HUES6 (cell line): ENCODE measurements around the gene LUC7L.
"Not testable (repeated sequence)": the region's sequence is repeated elsewhere in the genome, so short reads cannot be mapped to it uniquely, and the experiment has no call there.

Source experiments
- H3K27ac ChIP-seq: 2 replicates; pipeline ENCODE4 v1.7.0; 2013; ENCODE audit warnings: low read depth, mild to moderate bottlenecking, low read length, inconsistent platforms
- H3K27me3 ChIP-seq: 2 replicates; pipeline ENCODE4 v1.6.1; 2013; ENCODE audit warnings: low read length; ENCODE audit not compliant: control insufficient read depth, insufficient read depth
- H3K36me3 ChIP-seq: 2 replicates; pipeline ENCODE4 v1.6.1; 2013; ENCODE audit warnings: low read length; ENCODE audit not compliant: control insufficient read depth, insufficient read depth
- H3K4me1 ChIP-seq: 2 replicates; pipeline ENCODE4 v1.6.1; 2013; ENCODE audit warnings: low read length; ENCODE audit not compliant: control insufficient read depth, insufficient read depth
- H3K4me3 ChIP-seq: 2 replicates; pipeline ENCODE4 v1.5.1; 2013; ENCODE audit warnings: low read depth, low read length
- H3K9ac ChIP-seq: one replicate; pipeline ENCODE4 v1.6.1; 2013; ENCODE audit warnings: mild to moderate bottlenecking, low read length
- H3K9me3 ChIP-seq: 2 replicates; pipeline ENCODE4 v1.6.1; 2013; ENCODE audit warnings: low read depth, low read length; ENCODE audit not compliant: control insufficient read depth, insufficient read depth

LUC7L gene

DNA sequence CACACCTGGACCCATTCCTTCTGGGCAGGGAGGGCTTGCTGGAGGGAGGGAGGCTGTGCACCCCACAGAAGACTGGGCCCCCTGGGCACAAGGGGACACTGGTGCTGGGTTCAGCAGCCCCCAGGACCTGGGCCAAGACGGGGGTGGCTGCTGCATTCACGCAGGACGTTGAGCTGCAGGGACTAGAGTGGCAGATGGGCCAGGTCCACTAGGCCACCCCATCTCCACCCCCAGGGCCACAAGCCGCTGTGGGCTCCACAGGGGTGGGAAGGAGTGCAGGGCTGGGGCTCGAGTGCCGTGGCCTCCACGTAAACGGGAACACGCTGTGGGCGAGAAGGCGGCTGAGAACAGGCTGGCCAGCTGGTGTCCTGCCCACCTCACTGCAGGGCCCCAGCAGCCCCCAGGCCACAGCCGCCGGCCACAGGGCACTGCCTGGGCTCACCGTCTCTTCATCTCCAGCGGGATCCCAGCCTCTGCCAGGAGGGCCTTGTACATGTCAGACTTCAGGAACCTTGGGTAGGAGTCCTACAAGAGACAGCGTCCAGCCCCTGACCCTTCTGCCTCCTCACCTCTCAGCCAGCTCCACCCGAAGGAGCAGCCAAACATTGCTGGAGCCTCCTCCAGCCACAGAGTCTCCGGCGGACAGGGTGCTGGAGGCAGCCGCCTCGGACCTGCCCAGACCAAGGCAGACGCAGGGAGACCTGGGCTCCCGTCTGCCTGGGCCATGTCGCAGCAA lies 40.0 kb upstream of the LUC7L start:
- no peaks in the 10 kb centered on the region for H3K4me1 ChIP-seq
- no peak overlapping the region for H3K27ac ChIP-seq
- peaks cover 10% of the 10 kb centered on the region for H3K36me3 ChIP-seq
- peaks cover 15% of the 10 kb centered on the region for H3K27me3 ChIP-seq
- no peak overlapping the region for H3K9ac ChIP-seq
- no peaks in the 10 kb centered on the region for H3K9me3 ChIP-seq
- H3K4me3 ChIP-seq = no peak overlapping the region

DNA sequence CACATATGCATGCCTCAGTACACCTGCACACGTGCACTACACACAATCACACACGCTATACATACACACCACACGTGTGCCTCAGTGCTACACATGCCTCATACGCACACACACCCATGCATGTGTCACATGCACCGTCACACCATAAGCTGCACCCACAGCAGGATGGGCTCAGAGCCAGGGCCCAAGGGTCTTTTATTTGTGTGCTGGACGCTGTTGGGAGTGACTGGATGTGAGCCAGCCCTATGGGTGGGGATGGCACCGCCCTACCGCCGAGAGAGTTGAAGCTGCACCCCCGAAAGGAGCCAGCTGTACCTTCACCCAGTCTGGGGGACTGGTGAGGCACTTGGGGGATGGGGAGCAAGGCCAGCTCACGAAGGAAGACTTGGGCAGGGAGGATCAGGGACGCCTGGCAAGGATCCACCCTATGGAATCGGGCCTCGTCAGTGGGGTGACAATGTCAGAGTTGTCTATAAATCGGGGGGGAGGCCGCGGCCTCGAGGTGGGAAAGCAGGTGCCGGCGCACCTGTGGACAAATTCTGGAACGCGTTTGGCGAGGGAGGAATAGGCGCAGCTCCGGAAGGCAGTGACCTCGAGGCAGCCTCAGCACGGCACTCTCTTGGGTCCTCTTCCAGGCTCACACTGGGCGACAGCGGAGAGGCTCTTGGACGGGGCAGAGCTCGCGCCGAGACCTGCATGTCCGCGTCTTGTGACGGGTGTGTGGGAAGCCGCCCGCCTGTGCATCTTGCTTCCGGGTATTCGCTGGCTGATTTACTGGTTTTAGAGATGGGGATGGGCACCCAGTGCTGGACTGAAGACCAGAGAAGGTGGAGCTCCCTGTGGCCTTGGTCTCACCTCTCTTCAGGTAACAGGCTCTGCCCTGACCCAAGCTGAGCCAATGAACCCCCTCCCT lies 39.1 kb upstream of the LUC7L start:
- Histone ChIP-seq H3K4me3 (no peak overlapping the region), H3K9me3 (no peaks in the 10 kb centered on the region), H3K27ac (no peak overlapping the region), H3K4me1 (no peaks in the 10 kb centered on the region), H3K27me3 (peaks cover 8% of the 10 kb centered on the region; the same call in 1 of the 2 replicates), H3K9ac (no peak overlapping the region), H3K36me3 (peaks cover 18% of the 10 kb centered on the region)

DNA sequence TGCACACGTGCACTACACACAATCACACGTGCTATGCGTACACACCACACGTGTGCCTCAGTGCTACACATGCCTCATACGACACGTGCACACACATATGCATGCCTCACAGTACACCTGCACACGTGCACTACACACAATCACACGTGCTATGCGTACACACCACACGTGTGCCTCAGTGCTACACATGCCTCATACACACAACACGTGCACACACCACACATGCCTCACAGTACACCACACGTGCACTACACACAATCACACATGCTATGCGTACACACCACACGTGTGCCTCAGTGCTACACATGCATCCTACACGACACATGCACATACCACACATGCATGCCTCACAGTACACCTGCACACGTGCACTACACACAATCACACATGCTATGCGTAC lies 38.3 kb upstream of the LUC7L start:
- H3K9me3 ChIP-seq, H3K27ac ChIP-seq, H3K4me1 ChIP-seq, H3K9ac ChIP-seq, H3K27me3 ChIP-seq, H3K4me3 ChIP-seq: not testable (repeated sequence)
- peaks cover 24% of the 10 kb centered on the region for H3K36me3 ChIP-seq

DNA sequence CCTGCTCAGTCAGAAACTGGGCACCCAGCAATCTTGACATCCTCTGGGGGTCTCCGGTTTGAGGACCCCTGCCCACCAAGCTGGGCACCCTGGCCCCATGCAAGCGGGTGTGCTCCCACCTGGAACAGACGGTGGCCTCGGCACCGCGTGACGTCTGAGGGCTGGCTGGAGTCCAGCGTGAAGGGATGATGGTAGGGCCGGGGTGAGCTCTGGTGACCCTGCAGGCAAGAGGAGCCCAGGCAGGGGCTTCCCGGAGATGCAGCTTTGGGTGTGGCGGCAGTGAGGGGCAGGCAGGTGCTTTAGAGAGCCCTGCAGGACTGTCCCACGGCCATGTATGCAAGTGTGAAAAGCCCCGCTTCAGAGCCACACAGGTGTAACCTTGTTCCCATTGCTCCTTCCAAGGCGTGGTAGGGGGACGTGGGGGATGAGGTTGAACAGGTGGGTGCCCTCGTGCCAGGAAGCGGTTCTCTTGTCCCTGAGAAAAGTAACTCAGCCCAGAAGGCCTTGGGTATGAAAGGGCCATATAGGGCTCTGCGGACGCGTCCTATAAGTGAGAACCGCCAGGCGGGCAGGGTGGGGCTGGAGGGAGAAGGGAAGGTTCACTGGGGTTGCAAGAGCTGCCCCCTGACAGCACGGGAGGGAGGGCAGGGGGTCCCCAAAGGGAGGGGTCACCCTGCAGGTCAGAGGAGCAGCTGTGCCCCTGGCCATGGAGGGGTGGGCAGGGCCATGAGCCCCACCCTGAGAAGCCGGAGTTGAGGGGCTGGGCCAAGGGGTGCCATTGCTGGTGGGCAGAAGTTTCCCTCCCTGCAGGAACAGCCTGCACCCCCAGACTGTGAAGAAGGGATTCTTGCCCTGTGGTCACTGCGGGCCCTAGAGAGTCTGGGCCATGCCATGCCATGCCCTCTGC lies 37.3 kb upstream of the LUC7L start:
- Histone ChIP-seq H3K9ac (no peak overlapping the region), H3K4me1 (no peaks in the 10 kb centered on the region), H3K27me3 (no peaks in the 10 kb centered on the region), H3K36me3 (peaks cover 34% of the 10 kb centered on the region), H3K9me3 (no peaks in the 10 kb centered on the region), H3K27ac (no peak overlapping the region), H3K4me3 (no peak overlapping the region)

DNA sequence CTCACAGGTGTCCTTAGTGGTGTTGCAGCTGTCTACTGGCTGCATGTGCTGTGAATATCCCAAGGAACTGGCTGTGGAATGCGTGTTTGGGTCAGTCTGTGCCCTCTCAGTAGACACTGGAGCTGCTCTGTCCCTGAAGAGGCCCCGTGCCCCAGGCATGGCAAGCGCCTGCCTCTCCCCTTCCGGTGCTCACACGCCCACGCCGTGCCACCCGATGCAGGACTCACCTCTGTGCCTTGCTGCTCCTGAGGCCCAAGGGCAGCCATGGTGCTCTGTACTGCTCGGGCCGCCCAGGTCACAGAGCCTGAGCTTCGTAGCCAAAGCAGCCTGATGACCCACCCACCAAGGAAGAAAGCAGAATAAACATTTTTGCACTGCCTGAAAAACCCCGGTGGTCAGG lies 36.5 kb upstream of the LUC7L start:
- H3K27ac ChIP-seq = no peak overlapping the region
- H3K9ac ChIP-seq = no peak overlapping the region
- H3K9me3 ChIP-seq = no peaks in the 10 kb centered on the region
- no peaks in the 10 kb centered on the region for H3K4me1 ChIP-seq
- no peaks in the 10 kb centered on the region for H3K27me3 ChIP-seq
- H3K4me3 ChIP-seq = no peak overlapping the region
- peaks cover 40% of the 10 kb centered on the region for H3K36me3 ChIP-seq

DNA sequence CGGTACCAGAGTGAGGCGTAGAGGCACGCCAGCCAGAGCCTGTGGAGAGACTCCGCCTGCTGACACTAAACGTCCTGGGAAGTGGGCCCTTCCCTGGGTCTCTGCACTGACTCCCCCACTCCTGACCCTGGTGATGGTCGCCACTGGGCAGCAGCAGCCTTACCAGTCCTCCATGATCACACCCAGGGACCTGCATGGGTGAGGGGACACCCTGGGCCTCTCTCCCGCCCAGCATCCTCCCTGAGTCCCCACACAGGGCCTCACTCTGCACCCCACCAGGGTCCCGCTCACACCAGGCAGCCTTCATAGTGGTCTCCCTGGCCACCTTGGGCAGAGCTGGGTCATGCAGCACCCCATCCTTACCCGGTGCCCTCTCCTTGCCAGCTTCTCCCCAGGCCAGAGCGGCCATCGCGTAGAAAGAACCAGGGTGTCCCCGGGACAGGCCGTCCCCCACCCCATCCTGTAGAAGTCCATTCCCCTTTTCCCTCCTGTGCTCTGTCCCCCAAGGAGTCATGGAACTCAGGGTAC lies 35.8 kb upstream of the LUC7L start:
- Histone ChIP-seq H3K4me1 (no peaks in the 10 kb centered on the region), H3K27ac (no peak overlapping the region), H3K9me3 (no peaks in the 10 kb centered on the region)

DNA sequence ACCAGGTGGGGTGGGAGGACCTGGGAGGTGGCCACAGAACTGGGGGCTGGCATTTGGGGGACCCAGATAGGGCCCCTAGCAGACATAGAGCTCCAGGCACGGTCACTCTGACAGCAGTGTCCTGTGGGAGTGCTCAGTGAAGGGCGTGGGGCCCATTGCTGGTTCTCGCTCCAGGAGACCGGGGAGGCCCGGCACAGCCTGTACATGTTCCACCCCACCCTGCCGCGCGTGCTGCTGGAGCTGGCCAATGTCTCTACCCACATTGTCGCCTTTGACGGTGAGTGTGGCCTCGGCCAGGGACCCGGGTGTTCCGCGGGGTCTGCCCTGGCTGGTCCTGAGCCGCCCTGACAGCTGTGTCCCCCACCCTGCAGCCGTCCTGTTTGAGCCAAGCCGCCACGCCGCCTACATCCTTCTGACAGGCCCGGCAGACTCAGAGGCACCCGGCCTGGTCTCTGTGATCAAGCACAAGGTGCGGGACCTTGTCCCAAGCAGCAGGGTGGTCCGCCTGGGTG lies 35.2 kb upstream of the LUC7L start:
- Histone ChIP-seq H3K4me1 (no peaks in the 10 kb centered on the region), H3K27ac (no peak overlapping the region), H3K36me3 (peaks cover 52% of the 10 kb centered on the region), H3K9ac (no peak overlapping the region), H3K4me3 (no peak overlapping the region), H3K27me3 (no peaks in the 10 kb centered on the region), H3K9me3 (no peaks in the 10 kb centered on the region)

More for the DNA sequence above, 35.8 kb upstream of the LUC7L start:
- no peaks in the 10 kb centered on the region for H3K27me3 ChIP-seq
- H3K36me3 ChIP-seq = peaks cover 47% of the 10 kb centered on the region
- no peak overlapping the region for H3K4me3 ChIP-seq
- no peak overlapping the region for H3K9ac ChIP-seq

DNA sequence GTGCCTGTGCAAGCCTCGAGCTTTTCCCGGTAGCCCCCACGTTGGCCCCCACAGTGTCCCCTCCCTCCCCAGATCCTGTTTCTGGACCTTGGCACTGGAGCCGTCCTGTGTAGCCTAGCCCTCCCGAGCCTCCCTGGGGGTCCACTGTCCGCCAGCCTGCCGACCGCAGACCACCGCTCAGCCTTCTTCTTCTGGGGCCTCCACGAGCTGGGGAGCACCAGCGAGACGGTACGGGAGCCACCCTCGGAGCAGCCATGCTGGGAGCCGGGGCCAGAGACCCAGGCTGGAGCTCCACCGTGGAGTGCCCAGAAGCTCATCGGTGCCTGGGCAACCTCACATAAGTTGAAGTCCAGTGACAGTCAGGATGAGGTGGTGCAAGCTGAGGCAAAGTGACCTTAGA lies 34.7 kb upstream of the LUC7L start:
- no peak overlapping the region for H3K9ac ChIP-seq
- H3K4me1 ChIP-seq = no peaks in the 10 kb centered on the region
- H3K27ac ChIP-seq = no peak overlapping the region
- peaks cover 57% of the 10 kb centered on the region for H3K36me3 ChIP-seq
- H3K27me3 ChIP-seq = no peaks in the 10 kb centered on the region
- H3K9me3 ChIP-seq = no peaks in the 10 kb centered on the region
- no peak overlapping the region for H3K4me3 ChIP-seq

DNA sequence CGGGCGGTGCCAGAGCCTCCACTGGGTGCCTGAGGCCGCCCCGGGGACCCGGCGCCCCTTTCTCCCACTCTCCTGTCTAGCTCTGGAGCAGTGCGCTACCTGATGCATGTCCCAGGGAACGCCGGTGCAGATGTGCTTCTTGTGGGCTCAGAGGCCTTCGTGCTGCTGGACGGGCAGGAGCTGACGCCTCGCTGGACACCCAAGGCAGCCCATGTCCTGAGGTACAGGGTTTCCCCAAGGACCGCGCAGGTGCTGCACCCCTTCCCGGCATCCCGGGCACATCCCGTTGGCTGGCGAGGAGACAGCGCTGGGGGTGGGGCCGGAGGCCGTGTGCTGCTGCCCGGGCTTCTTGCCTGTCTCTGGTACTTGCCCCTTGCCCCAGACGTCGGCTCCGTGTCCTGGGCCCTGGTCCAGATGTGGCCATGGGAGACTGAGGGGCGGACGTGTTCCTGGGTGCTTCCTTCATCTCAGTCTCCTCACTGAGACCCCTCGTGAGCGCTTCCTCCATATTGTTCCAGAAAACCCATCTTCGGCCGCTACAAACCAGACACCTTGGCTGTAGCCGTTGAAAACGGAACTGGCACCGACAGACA lies 34.0 kb upstream of the LUC7L start:
- no peaks in the 10 kb centered on the region for H3K27me3 ChIP-seq

DNA sequence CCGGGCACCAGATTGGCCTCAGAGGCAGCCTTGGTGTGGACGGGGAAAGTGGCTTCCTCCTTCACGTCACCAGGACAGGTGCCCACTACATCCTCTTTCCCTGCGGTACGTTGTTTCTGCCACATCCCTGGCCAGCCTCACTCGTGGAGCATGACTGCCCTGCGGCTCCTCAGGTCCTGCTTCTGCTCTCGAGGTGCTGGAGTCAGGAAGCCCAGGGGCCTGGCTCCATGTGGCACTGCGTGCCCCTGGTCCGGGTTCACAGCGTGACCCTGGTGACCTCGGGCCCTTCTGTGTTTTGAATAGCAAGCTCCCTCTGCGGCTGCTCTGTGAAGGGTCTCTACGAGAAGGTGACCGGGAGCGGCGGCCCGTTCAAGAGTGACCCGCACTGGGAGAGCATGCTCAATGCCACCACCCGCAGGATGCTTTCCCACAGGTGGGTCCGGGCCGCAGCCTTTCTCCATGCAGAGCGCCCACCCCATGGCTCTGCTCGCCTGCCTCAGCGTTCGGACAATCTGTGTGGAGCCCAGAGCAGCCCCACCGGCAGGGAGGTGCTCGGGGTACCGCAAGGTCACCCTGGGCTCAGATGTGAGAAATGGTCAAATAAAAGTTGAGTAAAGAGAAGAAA lies 33.0 kb upstream of the LUC7L start:
- Histone ChIP-seq H3K4me3 (no peak overlapping the region), H3K27ac (no peak overlapping the region), H3K4me1 (no peaks in the 10 kb centered on the region), H3K27me3 (no peaks in the 10 kb centered on the region), H3K9ac (no peak overlapping the region), H3K36me3 (peaks cover 57% of the 10 kb centered on the region), H3K9me3 (no peaks in the 10 kb centered on the region)

More for the DNA sequence above, 34.0 kb upstream of the LUC7L start:
- Histone ChIP-seq H3K36me3 (peaks cover 57% of the 10 kb centered on the region), H3K27ac (no peak overlapping the region), H3K9ac (no peak overlapping the region), H3K4me3 (no peak overlapping the region), H3K9me3 (no peaks in the 10 kb centered on the region), H3K4me1 (no peaks in the 10 kb centered on the region)
